Measurements from ENCODE around the gene ARMC12.

DNA sequence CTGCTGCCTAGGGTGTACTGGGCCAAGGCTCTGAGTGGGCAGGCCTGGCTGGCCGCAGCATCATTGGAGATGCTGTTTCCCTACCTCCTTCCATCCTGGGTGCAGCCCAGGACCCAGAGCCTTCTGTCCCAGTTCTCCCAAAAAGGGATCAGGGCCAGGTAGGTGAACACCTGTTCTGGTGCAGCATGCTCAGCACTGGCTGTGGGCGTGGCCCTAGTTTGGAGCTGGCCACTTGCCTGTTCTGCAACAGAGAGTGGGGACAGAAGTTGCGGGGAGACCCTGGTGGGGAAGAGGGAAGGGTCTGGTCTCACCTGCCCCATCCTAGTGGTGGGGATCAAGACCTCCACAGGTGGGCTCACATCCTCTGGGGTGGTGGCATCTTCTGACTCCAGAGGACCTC, 1.4 kb upstream of the ARMC12 start:
- TF ChIP-seq, protein P1, sequence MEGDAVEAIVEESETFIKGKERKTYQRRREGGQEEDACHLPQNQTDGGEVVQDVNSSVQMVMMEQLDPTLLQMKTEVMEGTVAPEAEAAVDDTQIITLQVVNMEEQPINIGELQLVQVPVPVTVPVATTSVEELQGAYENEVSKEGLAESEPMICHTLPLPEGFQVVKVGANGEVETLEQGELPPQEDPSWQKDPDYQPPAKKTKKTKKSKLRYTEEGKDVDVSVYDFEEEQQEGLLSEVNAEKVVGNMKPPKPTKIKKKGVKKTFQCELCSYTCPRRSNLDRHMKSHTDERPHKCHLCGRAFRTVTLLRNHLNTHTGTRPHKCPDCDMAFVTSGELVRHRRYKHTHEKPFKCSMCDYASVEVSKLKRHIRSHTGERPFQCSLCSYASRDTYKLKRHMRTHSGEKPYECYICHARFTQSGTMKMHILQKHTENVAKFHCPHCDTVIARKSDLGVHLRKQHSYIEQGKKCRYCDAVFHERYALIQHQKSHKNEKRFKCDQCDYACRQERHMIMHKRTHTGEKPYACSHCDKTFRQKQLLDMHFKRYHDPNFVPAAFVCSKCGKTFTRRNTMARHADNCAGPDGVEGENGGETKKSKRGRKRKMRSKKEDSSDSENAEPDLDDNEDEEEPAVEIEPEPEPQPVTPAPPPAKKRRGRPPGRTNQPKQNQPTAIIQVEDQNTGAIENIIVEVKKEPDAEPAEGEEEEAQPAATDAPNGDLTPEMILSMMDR (IDR thresholded peaks at IDR 0.05; ENCODE audit: low read length) = no peak
- TF ChIP-seq EZH2 (IDR thresholded peaks at IDR 0.05; ENCODE audit: borderline replicate concordance, low read length) = no peak
